Measurements from ENCODE around the gene LY6G6D.
"Not testable (repeated sequence)": the region's sequence is repeated elsewhere in the genome, so short reads cannot be mapped to it uniquely, and the experiment has no call there.

Gene LY6G6D

DNA sequence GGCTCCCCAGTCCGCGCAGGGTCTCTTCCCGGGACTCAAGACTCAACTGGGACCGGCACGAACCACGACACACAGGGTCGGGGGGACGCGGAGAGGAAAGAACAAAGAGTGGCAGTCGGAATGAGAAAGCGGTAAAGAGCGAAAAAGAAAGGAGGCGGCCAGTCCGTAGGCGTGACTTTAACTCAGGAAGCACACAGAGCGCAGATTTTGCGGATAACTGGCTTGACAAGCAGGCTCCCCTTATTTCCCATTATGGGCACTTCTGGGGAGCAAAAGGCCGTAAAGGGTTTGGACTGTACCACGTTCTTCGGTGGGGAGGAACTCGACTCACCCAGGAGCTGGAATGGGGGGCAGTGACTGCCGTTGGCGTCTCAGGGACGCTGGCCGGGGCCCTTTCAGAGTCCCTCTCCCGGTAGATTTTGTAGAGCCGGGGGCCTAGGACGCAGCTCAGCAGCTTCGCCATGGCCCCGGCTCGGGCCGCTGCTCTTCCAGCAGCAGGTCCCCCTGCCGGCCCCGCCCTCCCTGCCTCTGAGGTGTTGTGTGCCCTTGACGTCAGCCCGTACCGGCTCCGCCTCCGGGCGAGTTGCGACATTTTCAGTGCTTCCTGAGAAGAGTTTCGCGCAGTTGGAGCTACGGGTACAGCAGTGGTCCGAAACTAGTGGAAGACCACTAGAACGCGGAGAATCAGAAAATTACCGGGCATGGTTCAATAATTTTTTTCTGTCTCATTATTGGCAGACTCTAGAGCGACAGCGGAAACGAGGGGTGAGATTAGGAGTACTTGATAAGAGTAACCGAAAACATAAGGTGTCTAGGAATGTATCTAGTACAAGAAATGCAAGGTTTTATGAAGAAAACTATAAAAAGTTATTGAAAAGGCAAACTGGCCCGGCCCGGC lies 12.1 kb upstream of the LY6G6D start, which contains the start of gene ABHD16A:
Gene ABHD16A, minus strand, starts transcription at position 506 of the 898 bp plus-strand sequence. Its CDS starts 43 bp downstream, at position 463.
- Histone ChIP-seq H3K27me3 (no peaks in the 10 kb centered on the region), H3K4me3 (peak within 1 kb of the TSS; percentile 79 to 95), H3K36me3 (peaks cover 0 to 20% (median 4%) of the 10 kb centered on the region in 3 donors), H3K27ac (peak within 1 kb of the TSS; percentile 94 to 99), H3K4me1 (peaks cover 6 to 27% (median 23%) of the 10 kb centered on the region in 4 donors), H3K9me3 (no peaks in the 10 kb centered on the region)
- intact Hi-C loops (cut with DNase I; ENCODE audit: low total_unique reads) = loop anchor here (5.0 kb wide), 1 partner anchor 34 kb away; the partner anchor contains the start of gene CLIC1
- TF ChIP-seq, protein P1, sequence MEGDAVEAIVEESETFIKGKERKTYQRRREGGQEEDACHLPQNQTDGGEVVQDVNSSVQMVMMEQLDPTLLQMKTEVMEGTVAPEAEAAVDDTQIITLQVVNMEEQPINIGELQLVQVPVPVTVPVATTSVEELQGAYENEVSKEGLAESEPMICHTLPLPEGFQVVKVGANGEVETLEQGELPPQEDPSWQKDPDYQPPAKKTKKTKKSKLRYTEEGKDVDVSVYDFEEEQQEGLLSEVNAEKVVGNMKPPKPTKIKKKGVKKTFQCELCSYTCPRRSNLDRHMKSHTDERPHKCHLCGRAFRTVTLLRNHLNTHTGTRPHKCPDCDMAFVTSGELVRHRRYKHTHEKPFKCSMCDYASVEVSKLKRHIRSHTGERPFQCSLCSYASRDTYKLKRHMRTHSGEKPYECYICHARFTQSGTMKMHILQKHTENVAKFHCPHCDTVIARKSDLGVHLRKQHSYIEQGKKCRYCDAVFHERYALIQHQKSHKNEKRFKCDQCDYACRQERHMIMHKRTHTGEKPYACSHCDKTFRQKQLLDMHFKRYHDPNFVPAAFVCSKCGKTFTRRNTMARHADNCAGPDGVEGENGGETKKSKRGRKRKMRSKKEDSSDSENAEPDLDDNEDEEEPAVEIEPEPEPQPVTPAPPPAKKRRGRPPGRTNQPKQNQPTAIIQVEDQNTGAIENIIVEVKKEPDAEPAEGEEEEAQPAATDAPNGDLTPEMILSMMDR (IDR thresholded peaks at IDR 0.05) = peak in 1 of 2 experiments; percentile 15
- peak; percentile 99 to 100 for DNase-seq

DNA sequence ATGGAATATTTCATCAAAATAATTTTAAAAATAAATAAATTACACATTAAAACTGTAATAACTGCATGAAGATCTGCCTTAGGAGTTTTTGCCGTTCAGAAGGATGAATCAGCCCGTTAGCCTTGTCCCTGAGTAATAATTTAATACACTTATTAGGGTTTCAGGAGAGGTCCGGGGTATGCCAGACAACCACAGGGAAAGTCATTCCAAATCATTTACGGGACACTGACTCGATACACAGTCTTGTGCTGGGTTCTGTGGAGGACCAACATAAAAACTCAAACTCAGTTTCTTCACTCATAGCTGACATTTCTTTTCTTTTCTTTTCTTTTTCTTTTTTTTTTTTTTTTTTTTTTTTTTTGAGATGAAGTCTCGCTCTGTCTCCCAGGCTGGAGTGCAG lies 9.2 kb upstream of the LY6G6D start:
- Histone ChIP-seq H3K36me3 (no peaks in the 10 kb centered on the region), H3K9me3 (no peaks in the 10 kb centered on the region), H3K27me3 (peaks cover 0 to 13% of the 10 kb centered on the region in 2 donors), H3K27ac (no peak overlapping the region), H3K4me1 (peaks cover 6 to 22% (median 19%) of the 10 kb centered on the region in 4 donors), H3K4me3 (no peak overlapping the region)
- no peak for DNase-seq
- TF ChIP-seq, protein P1 (IDR thresholded peaks at IDR 0.05) = no peak
- intact Hi-C loops (cut with DNase I; ENCODE audit: low total_unique reads) = no loop called here

DNA sequence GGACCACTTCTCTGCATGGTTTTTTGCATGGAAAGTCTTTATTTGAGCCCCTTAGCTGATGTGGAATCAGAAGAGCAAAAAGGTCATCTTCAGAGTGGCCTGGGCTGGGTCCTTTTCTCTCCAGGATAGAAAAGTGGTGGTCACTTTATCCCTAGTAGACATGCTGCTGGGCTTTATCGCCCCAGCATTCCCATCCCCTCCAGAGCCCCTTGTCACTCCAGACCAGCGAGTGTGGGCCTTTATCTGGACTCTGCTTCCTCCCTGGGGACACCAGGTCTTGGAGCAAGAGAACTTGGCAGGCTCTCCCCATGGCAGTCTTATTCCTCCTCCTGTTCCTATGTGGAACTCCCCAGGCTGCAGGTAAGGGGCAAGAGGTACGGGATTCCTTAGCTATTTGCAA lies 8.5 kb upstream of the LY6G6D start, which contains the start of gene LY6G6F:
Gene LY6G6F, plus strand, starts transcription at position 268 of the 400 bp plus-strand sequence. Its CDS starts 41 bp downstream, at position 309.
- H3K27ac ChIP-seq = no peak within 1 kb of the TSS
- H3K36me3 ChIP-seq = no peaks in the 10 kb centered on the region
- no peak within 1 kb of the TSS for H3K4me3 ChIP-seq
- DNase-seq = no peak
- H3K4me1 ChIP-seq = peaks cover 6 to 16% (median 13%) of the 10 kb centered on the region in 4 donors
- H3K9me3 ChIP-seq = no peaks in the 10 kb centered on the region
- TF ChIP-seq, protein P1 (IDR thresholded peaks at IDR 0.05) = no peak
- H3K27me3 ChIP-seq = peaks cover 0 to 18% of the 10 kb centered on the region in 2 donors
- intact Hi-C loops (cut with DNase I; ENCODE audit: low total_unique reads) = no loop called here

DNA sequence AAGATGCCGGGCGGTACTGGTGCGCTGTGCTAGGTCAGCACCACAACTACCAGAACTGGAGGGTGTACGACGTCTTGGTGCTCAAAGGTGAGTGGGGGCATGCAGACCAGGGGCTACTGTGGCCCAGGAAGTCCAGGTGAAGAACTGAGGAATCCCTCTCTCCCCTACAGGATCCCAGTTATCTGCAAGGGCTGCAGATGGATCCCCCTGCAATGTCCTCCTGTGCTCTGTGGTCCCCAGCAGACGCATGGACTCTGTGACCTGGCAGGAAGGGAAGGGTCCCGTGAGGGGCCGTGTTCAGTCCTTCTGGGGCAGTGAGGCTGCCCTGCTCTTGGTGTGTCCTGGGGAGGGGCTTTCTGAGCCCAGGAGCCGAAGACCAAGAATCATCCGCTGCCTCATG lies 7.4 kb upstream of the LY6G6D start:
- no peaks in the 10 kb centered on the region for H3K36me3 ChIP-seq

DNA sequence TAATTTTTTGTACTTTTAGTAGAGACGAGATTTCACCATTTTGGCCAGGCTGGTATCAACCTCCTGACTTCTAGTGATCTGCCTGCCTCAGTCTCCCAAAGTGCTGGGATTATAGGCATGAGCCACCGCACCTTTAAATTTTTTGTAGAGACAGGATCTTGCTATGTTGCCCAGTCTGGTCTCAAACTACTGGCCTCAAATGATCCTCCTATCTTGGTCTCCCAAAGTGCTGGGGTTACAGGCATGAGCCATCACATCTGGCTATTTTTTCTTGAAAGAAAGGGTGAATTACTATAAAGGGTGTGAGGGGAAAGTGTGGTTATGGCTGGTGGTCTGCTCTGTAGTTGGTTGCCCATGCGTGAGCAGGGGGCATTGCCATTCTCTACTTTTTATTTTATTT lies 6.9 kb upstream of the LY6G6D start:
- no peak for DNase-seq
- H3K27me3 ChIP-seq = peaks cover 0 to 29% of the 10 kb centered on the region in 2 donors
- H3K4me3 ChIP-seq = no peak overlapping the region
- TF ChIP-seq, protein P1 (IDR thresholded peaks at IDR 0.05) = no peak
- H3K9me3 ChIP-seq = no peaks in the 10 kb centered on the region
- H3K36me3 ChIP-seq = no peaks in the 10 kb centered on the region
- H3K27ac ChIP-seq = no peak overlapping the region
- peaks cover 5 to 8% (median 6%) of the 10 kb centered on the region in 4 donors for H3K4me1 ChIP-seq
- intact Hi-C loops (cut with DNase I; ENCODE audit: low total_unique reads) = no loop called here

More for the DNA sequence above, 7.4 kb upstream of the LY6G6D start:
- intact Hi-C loops (cut with DNase I; ENCODE audit: low total_unique reads) = no loop called here
- Histone ChIP-seq H3K27me3 (peaks cover 0 to 28% of the 10 kb centered on the region in 2 donors), H3K27ac (no peak overlapping the region), H3K4me1 (peaks cover 5 to 8% (median 6%) of the 10 kb centered on the region in 4 donors), H3K4me3 (no peak overlapping the region), H3K9me3 (no peaks in the 10 kb centered on the region)
- no peak for DNase-seq
- TF ChIP-seq, protein P1 (IDR thresholded peaks at IDR 0.05) = no peak

DNA sequence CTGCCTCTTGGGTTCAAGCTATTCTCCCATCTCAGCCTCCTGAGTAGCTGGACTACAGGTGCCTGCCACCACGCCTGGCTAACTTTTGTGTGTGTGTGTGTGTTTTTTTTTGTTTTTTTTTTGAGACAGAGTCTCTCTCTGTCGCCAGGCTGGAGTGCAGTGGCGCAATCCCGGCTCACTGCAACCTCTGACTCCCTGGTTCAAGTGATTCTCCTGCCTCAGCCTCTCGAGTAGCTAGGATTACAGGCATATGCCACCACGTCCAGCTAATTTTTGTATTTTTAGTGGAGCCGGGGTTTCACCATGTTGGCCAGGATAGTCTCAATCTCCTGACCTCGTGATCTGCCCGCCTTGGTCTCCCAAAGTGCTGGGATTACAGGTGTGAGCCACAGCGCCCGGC lies 6.0 kb upstream of the LY6G6D start:
- DNase-seq; H3K27ac ChIP-seq; H3K9me3 ChIP-seq; H3K4me3 ChIP-seq; intact Hi-C loops (cut with DNase I; ENCODE audit: low total_unique reads); H3K36me3 ChIP-seq; H3K4me1 ChIP-seq: not testable (repeated sequence)
- peaks cover 0 to 29% of the 10 kb centered on the region in 2 donors for H3K27me3 ChIP-seq
